ENCODE data around the gene MMP25. TPM values are rescaled to one million over a fixed set of nuclear protein-coding genes. Genes with fewer than 3 reads are reported as not detected.

The MMP25 gene, protein sequence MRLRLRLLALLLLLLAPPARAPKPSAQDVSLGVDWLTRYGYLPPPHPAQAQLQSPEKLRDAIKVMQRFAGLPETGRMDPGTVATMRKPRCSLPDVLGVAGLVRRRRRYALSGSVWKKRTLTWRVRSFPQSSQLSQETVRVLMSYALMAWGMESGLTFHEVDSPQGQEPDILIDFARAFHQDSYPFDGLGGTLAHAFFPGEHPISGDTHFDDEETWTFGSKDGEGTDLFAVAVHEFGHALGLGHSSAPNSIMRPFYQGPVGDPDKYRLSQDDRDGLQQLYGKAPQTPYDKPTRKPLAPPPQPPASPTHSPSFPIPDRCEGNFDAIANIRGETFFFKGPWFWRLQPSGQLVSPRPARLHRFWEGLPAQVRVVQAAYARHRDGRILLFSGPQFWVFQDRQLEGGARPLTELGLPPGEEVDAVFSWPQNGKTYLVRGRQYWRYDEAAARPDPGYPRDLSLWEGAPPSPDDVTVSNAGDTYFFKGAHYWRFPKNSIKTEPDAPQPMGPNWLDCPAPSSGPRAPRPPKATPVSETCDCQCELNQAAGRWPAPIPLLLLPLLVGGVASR
- total RNA-seq = 1 to 10 TPM in 1 of 4 donors, under 1 TPM in 3; 0.49 to 1.6 (median 0.70) TPM

DNA sequence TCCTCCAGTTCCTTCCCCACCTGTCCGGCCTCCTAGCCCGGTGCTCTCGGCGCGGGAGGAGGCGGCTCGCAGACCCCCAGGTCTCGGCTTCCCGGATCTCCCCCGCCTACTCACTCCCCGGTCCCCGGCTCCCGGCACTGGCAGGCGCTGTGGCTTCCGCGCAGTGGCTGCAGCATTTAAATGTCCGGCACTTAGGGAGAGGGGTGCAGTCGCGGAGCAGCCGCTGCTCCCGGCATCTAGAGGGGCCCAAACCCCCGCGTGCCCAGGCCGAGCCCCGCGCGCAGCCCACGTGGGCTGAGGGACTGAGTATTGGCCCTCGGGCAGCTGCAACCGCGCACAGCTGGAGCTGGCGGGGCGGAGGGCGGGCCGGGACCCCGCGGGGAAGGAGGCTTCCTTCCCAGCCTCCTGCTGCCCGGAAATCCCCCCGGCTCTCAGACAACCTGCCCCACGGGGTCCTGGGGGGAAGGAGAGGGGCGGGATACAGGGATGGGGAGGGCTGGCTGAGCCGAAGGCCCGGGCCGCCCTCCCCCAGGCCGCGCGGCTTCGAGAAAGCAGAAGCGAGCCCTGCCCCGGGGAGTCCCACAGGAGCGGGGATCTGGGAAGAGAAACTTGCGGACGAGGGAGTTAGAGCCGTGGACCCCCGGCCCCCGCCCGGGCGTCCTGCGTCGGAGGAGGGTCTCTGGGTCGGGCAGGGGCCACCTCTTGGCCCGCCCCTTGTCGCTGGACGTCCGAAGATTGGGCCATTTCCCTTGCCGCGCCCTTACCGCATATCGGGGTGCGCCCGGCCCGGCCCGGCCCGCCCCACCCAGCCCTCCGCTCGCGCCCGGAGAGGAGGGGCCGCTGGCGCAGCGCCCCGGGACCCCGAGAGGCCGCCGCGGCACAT is at the start of gene MMP25:
Gene MMP25 (plus strand): TSS at position 804 of the 883 bp plus-strand sequence. CDS start 357 bp downstream, outside the sequence.
- Histone ChIP-seq H3K4me1 (peaks cover 10 to 20% of the 10 kb centered on the region in 2 donors), H3K4me3 (replicated peaks in 1 of 3) (peak within 1 kb of the TSS in 1 of 3 donors; percentile 19), H3K27me3 (peaks cover 31% of the 10 kb centered on the region), H3K36me3 (no peaks in the 10 kb centered on the region), H3K27ac (no peak within 1 kb of the TSS), H3K9me3 (no peaks in the 10 kb centered on the region)
- TF ChIP-seq POLR2A (IDR thresholded peaks at IDR 0.05) = no peak
- TF ChIP-seq, protein P1, sequence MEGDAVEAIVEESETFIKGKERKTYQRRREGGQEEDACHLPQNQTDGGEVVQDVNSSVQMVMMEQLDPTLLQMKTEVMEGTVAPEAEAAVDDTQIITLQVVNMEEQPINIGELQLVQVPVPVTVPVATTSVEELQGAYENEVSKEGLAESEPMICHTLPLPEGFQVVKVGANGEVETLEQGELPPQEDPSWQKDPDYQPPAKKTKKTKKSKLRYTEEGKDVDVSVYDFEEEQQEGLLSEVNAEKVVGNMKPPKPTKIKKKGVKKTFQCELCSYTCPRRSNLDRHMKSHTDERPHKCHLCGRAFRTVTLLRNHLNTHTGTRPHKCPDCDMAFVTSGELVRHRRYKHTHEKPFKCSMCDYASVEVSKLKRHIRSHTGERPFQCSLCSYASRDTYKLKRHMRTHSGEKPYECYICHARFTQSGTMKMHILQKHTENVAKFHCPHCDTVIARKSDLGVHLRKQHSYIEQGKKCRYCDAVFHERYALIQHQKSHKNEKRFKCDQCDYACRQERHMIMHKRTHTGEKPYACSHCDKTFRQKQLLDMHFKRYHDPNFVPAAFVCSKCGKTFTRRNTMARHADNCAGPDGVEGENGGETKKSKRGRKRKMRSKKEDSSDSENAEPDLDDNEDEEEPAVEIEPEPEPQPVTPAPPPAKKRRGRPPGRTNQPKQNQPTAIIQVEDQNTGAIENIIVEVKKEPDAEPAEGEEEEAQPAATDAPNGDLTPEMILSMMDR (IDR thresholded peaks at IDR 0.05) = no peak
- 3% methylated on average over 18 of the region's 86 CpGs; no CpG with 5 or more reads in 1 of the 2 donors for WGBS, 2 donors
- intact Hi-C loops (cut with DNase I) = no loop called here
- DNase-seq = no peak

DNA sequence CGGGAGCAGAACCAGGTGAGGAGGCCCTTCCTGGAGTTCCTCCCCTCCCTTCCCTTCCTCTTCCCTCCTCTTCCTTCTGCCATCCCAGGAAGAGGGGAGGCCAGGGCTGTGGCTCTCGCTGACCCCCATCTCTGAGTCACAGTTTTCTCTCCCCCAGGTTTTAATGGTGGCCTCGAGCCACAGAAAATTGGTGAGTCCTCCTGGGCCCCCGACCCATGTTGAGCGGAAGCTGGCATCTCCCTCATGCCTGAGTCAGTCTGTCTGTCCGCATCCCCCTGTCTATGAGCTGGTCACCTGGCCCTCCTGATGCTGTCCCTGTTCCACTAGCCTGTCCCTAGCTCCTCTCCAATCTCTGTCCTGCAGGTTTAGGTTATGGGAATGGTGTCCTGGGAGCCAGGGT is 46.4 kb upstream of the MMP25 start:
- 87 to 88% methylated on average over 6 of the region's 6 CpGs for WGBS, 2 donors
- TF ChIP-seq, protein P1 (IDR thresholded peaks at IDR 0.05) = no peak
- no peak for TF ChIP-seq POLR2A (IDR thresholded peaks at IDR 0.05)

DNA sequence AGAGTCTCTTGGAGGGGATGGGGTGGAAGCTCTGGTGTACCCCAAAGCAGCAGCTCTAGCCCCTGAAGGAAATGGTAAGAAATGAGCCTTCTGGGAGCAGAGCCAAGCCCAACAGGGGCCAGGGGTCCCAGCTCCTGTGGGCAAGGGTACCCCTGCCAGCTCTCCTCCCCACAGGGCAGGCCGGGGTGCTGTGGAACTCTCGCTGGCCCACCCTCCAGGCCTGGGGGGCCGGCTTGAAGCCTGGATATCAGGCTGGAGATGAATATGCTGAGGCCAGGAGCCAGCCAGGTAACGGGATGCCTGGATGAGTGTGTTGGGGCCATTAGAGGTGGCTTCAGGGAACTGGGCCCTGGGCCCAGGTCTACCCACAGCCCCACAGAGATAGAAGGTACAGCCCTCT is 45.8 kb upstream of the MMP25 start:
- intact Hi-C loops (cut with DNase I) = no loop called here
- Histone ChIP-seq H3K27me3 (no peaks in the 10 kb centered on the region), H3K36me3 (no peaks in the 10 kb centered on the region), H3K9me3 (no peaks in the 10 kb centered on the region), H3K4me1 (peaks cover 0 to 4% of the 10 kb centered on the region in 2 donors), H3K27ac (no peak overlapping the region), H3K4me3 (replicated peaks in 1 of 3) (no peak overlapping the region)
- 90 to 100% methylated on average over 1 of the region's 4 CpGs for WGBS, 2 donors
- DNase-seq = no peak
- TF ChIP-seq, protein P1 (IDR thresholded peaks at IDR 0.05) = no peak
- no peak for TF ChIP-seq POLR2A (IDR thresholded peaks at IDR 0.05)

More for the DNA sequence above, 46.4 kb upstream of the MMP25 start:
- H3K4me1 ChIP-seq = peaks cover 0 to 3% of the 10 kb centered on the region in 2 donors
- no peak for DNase-seq
- intact Hi-C loops (cut with DNase I) = no loop called here
- no peaks in the 10 kb centered on the region for H3K27me3 ChIP-seq
- no peaks in the 10 kb centered on the region for H3K9me3 ChIP-seq
- H3K36me3 ChIP-seq = no peaks in the 10 kb centered on the region
- no peak overlapping the region for H3K4me3 ChIP-seq (replicated peaks in 1 of 3)
- no peak overlapping the region for H3K27ac ChIP-seq

DNA sequence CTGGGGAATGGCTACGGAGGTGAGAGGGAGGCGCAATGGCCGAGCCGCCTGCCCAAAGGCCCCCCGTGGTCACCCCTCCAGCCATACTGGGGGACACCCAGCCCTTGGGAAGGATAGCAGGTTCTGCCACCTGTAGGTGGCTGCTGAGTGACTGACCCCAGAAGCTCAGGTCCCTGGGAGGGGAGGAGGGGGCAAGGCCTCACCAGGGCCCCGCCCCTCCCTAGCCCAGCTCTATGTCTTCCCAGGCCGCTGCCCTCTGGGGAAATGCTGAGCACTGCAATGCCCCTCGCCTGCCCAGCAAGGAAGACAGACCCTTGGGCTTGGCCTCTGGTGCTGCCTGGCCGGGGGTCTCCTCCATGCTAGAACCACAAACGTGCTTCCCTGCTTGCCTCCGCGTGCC is 45.0 kb upstream of the MMP25 start:
- no peak for DNase-seq
- TF ChIP-seq POLR2A (IDR thresholded peaks at IDR 0.05) = no peak
- WGBS, 2 donors = 76 to 94% methylated on average over 5 to 9 of the region's 12 CpGs
- Histone ChIP-seq H3K27ac (no peak overlapping the region), H3K4me3 (replicated peaks in 1 of 3) (no peak overlapping the region), H3K27me3 (no peaks in the 10 kb centered on the region), H3K9me3 (no peaks in the 10 kb centered on the region), H3K4me1 (peaks cover 0 to 4% of the 10 kb centered on the region in 2 donors), H3K36me3 (no peaks in the 10 kb centered on the region)
- intact Hi-C loops (cut with DNase I) = no loop called here

DNA sequence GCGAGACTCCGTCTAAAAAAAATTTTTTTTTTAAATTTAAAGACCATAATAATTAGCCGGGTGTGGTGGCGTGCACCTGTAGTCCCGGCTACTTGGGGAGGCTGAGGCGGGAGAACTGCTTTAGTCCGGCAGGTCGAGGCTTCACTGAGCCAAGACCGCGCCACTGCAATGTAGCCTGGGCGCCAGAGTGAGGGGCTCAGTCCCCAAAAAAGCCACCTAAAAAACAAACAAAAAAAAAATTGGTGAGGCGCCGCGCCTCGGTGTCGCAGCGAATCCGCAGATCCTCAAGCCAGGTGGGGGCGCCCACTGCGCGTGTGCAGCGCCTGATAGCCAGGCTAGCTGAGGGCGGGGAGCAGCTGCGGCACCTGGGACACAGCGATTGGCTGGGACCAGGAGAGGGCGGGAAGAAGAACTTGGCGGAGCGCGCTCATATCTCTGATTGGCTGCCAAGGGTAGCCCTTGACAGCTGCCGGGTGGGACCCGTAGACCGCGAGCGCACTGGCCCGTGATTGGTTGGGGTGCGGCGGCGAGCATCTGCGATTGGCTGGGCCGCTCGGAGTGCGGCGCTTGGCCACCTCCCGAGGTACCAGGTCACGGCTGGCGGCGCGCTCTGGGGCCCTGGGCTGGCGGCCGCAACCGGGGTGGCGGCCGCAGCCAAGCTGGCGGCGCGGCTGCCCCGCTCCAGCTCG is 42.6 kb upstream of the MMP25 start:
- no peak overlapping the region for H3K4me3 ChIP-seq (replicated peaks in 1 of 3)
- WGBS, 2 donors = 13 to 21% methylated on average over 21 to 40 of the region's 58 CpGs
- DNase-seq = peak; percentile 98
- intact Hi-C loops (cut with DNase I) = no loop called here
- H3K4me1 ChIP-seq = peaks cover 0 to 4% of the 10 kb centered on the region in 2 donors
- H3K9me3 ChIP-seq = no peaks in the 10 kb centered on the region
- TF ChIP-seq, protein P1 (IDR thresholded peaks at IDR 0.05) = peak in 5 of 6 experiments; percentile 23 to 60 (median 53)
- TF ChIP-seq POLR2A (IDR thresholded peaks at IDR 0.05) = peak in 1 of 2 donors; percentile 66
- no peaks in the 10 kb centered on the region for H3K27me3 ChIP-seq
- no peaks in the 10 kb centered on the region for H3K36me3 ChIP-seq
- H3K27ac ChIP-seq = no peak overlapping the region
